Activated T-cell treated with anti-CD3 and anti-CD28 coated beads, Interleukin-2, amount 50 U/mL, for 72 hours (primary cell): Measurements from ENCODE around the gene SPRYD4. TPM values are rescaled to one million over a fixed set of nuclear protein-coding genes. Genes with fewer than 3 reads are reported as not detected.
"Not testable (repeated sequence)": the region's sequence is repeated elsewhere in the genome, so short reads cannot be mapped to it uniquely, and the experiment has no call there.

Source experiments
- ATAC-seq, 2 donors: fragments of 150-1000 bp; cut with Tn5 transposase; replicated peaks in 1 of 2; 2 replicates each; pipeline ENCODE4 v1.10.0; 2021; ENCODE audit warnings: moderate library complexity in 2 of 2, mild to moderate bottlenecking in 1 of 2
- DNase-seq, 2 donors: peaks; one replicate each; pipeline ENCODE4 v3.0.0; 2021 to 2022; ENCODE audit warnings: mixed read lengths in 1 of 2
- H3K27ac Mint-ChIP-seq: one replicate; pipeline ENCODE4 v1.8.0; 2022; ENCODE audit warnings: mild to moderate bottlenecking, moderate library complexity, mixed read lengths
- H3K27me3 Mint-ChIP-seq: one replicate; pipeline ENCODE4 v1.8.0; 2022; ENCODE audit warnings: low read depth, mixed read lengths
- H3K36me3 Mint-ChIP-seq, 2 donors: one replicate each; pipeline ENCODE4 v1.8.0; 2022; ENCODE audit warnings: mixed read lengths in 2 of 2, mild to moderate bottlenecking in 1 of 2; ENCODE audit not compliant: insufficient read depth in 2 of 2
- H3K4me1 Mint-ChIP-seq: one replicate; pipeline ENCODE4 v1.8.0; 2022; ENCODE audit warnings: low read depth, mixed read lengths
- H3K4me3 Mint-ChIP-seq, 2 donors: one replicate each; pipeline ENCODE4 v1.8.0; 2022; ENCODE audit warnings: mild to moderate bottlenecking in 2 of 2, mixed read lengths in 2 of 2, moderate library complexity in 2 of 2
- H3K9me3 Mint-ChIP-seq, 2 donors: one replicate each; pipeline ENCODE4 v1.8.0; 2022; ENCODE audit warnings: mixed read lengths in 2 of 2
- total RNA-seq, 2 donors: library from RNA; stranded (reverse); gene quantifications; one replicate each; pipeline ENCODE4 v1.2.3, GENCODE V29; 2022

SPRYD4 gene
- total RNA-seq, 2 donors from 2014 or later: 3.8 to 4.4 TPM

DNA sequence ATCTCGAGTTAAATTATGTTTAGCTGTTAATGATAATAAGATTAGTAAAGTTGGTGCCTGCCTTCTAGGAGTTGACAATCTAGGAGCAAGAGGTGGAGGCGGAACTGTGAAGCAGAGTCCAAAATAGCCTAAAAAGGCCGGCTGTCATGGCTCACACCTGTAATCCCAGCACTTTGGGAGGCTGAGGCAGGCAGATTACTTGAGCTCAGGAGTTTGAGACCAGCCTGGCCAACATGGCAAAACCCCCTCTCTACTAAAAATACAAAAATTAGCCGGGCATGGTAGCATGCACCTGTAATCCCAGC lies 45.6 kb downstream of the SPRYD4 start:
- H3K36me3 Mint-ChIP-seq, H3K27me3 Mint-ChIP-seq, H3K4me1 Mint-ChIP-seq, H3K4me3 Mint-ChIP-seq, ATAC-seq, DNase-seq, H3K27ac Mint-ChIP-seq, H3K9me3 Mint-ChIP-seq: not testable (repeated sequence)

DNA sequence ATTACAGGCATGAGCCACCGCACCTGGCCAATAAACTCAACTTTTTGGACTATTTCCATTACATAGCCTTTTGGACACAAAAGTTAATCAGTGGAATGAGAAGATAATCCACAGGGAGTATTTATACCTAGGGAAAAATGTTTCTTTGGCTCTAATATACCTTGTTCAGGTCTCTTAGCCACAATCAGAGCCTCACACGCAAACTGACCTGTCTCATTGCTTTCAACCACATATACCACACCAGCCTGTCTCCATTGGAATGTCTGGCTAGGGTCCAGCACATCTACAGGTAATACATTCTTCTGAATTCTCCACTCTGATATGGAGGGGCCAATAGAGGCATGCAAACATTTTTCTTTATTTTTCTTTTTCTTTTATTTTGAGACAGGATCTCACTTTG lies 49.5 kb downstream of the SPRYD4 start:
- Mint-ChIP-seq H3K9me3 (no peaks in the 10 kb centered on the region), H3K27me3 (no peaks in the 10 kb centered on the region), H3K4me3 (no peak overlapping the region), H3K36me3 (peaks cover 0 to 1% of the 10 kb centered on the region in 2 donors), H3K4me1 (peaks cover 29% of the 10 kb centered on the region), H3K27ac (no peak overlapping the region)
- ATAC-seq (no peak), DNase-seq (no peak)

DNA sequence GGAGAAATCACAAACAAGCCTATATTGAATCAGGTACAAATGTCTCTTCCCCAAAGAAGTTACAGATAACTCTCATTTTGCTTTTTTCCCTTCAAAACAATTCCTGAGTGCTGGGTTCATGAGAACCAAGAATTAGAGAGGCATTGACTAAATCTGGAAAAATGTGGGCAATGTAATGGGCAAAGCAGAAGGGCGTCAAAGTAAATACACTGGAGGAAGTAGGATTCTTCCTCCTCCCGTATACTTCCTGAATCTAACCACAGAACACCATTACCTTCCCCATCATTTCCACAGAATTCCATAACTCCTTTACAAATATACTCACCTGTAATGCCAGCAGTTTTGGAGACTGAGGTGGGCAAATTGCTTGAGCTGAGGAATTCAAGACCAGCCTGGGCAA lies 50.2 kb downstream of the SPRYD4 start:
- no peak overlapping the region for H3K27ac Mint-ChIP-seq
- peaks cover 0 to 1% of the 10 kb centered on the region in 2 donors for H3K36me3 Mint-ChIP-seq
- no peak overlapping the region for H3K4me3 Mint-ChIP-seq
- H3K4me1 Mint-ChIP-seq: peaks cover 33% of the 10 kb centered on the region
- no peaks in the 10 kb centered on the region for H3K9me3 Mint-ChIP-seq
- no peak for DNase-seq
- no peak for ATAC-seq
- no peaks in the 10 kb centered on the region for H3K27me3 Mint-ChIP-seq

DNA sequence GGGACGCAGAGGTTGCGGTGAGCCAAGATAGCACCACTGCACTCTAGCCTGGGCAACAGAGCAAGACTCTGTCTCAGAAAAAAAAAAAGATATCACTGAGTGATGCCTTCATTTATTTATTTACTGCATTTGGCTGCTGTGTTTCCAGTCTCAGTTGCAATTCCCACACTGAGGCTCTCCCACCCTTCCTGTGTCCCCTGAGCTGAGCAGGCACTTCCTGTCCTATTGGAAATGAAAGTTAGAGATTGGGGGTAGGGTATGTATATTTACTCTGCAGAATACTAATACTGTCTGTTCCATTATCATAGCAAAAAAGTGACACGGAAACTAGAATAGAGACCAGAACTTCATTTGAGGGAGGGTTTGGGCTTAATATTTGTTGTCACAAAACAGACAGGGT lies 51.7 kb downstream of the SPRYD4 start:
- ATAC-seq (no peak), DNase-seq (no peak)
- no peaks in the 10 kb centered on the region for H3K9me3 Mint-ChIP-seq
- peaks cover 33% of the 10 kb centered on the region for H3K4me1 Mint-ChIP-seq
- H3K27me3 Mint-ChIP-seq: no peaks in the 10 kb centered on the region
- H3K27ac Mint-ChIP-seq: no peak overlapping the region
- H3K36me3 Mint-ChIP-seq: peaks cover 0 to 1% of the 10 kb centered on the region in 2 donors
- no peak overlapping the region for H3K4me3 Mint-ChIP-seq

DNA sequence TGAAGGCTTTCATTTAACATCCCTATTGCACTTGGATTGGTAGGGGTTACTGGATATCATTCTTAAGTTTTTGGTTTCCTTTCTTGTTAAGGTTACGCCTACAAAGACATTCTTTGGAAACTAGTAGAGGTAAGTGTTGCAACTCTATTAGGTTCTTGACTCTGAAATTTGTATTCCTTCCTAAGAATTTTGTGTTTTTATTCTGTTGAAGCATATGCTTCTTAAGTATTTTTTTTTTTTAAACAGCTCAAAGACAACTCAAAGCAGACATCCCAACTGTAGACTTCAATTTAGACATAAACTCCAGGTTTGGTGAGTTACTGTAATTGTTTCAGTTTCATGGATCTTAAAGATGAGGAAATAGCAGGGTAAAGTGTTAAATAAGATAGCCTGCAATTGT lies 52.1 kb downstream of the SPRYD4 start:
- Mint-ChIP-seq H3K9me3 (no peaks in the 10 kb centered on the region), H3K4me1 (peaks cover 33% of the 10 kb centered on the region), H3K36me3 (peaks cover 0 to 1% of the 10 kb centered on the region in 2 donors), H3K27ac (no peak overlapping the region), H3K27me3 (no peaks in the 10 kb centered on the region), H3K4me3 (peak overlapping the region in 1 of 2 donors; percentile 95)
- DNase-seq (no peak), ATAC-seq (no peak)

DNA sequence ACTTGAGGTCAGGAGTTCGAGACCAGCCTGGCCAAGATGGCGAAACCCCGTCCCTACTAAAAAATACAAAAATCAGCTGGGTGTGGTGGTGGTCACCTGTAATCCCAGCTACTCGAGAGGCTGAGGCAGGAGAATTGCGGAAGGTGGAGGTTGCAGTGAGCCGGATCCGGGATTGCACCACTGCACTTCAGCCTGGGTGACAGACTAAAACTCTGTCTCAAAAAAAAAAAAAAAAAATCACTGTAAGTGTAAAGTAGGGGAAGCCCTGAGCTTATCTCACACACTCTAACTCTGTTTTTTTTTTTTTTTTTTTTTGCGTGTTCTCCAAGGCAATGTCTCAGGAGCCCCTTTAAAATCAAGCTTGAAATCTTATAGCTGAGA lies 52.8 kb downstream of the SPRYD4 start:
- no peak for DNase-seq
- Mint-ChIP-seq H3K36me3 (peaks cover 0 to 1% of the 10 kb centered on the region in 2 donors), H3K9me3 (no peaks in the 10 kb centered on the region), H3K27me3 (no peaks in the 10 kb centered on the region), H3K27ac (peak overlapping the region; percentile 96), H3K4me1 (peaks cover 33% of the 10 kb centered on the region), H3K4me3 (peak overlapping the region; percentile 95 to 96)
- ATAC-seq: peak; percentile 52 to 65

DNA sequence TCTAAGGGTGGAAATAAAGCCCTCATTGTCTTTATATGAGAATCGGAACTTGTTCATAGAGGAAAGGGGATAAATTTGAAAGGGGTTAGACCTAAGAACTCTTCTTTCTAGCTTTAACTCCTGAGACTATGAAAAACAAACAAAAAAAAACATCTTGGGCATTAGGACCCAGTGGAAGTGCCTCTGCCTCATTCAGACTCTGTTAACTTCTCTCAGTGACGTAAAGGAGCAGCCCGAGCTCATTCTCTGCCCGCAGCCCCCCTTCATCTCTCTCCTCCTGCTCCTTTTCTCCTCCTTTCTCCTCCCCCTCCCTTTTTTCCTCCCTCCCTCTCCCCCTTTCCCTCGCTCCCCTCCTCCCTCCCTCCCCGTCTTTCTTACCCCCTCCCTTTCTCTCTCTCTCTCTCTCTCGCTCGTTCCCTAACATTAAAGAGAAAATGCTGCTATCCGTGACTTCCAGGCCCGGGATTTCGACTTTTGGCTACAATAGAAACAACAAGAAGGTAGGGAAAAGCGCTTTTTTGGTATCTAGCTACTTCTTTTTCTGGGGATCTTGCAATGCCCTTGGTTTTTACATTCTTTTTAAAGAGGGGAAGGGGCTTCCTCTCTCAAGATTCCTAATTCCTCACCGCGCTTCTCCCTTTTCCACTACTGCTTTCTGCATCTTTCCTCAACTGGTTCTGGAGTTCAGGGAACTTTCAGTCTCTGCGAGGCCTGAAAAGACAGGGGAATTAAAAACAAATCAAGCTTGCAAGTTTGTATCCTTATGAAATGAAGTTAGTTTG lies 53.4 kb downstream of the SPRYD4 start, which contains the start of gene RBMS2:
Gene RBMS2, plus strand, starts transcription at position 231 of the 782 bp plus-strand sequence. Its CDS starts 204 bp downstream, at position 435.
- Mint-ChIP-seq H3K27me3 (no peaks in the 10 kb centered on the region), H3K4me3 (peak within 1 kb of the TSS; percentile 95 to 96), H3K4me1 (peaks cover 33% of the 10 kb centered on the region), H3K36me3 (peaks cover 0 to 1% of the 10 kb centered on the region in 2 donors), H3K9me3 (no peaks in the 10 kb centered on the region), H3K27ac (peak within 1 kb of the TSS; percentile 96)
- DNase-seq: peak; percentile 34 to 37
- peak; percentile 88 to 94 for ATAC-seq

- peak overlapping the region; percentile 96 for H3K27ac Mint-ChIP-seq
- DNase-seq (no peak), ATAC-seq (no peak)
- H3K27me3 Mint-ChIP-seq: no peaks in the 10 kb centered on the region
- no peaks in the 10 kb centered on the region for H3K9me3 Mint-ChIP-seq
- H3K4me3 Mint-ChIP-seq: peak overlapping the region; percentile 95 to 96
- H3K4me1 Mint-ChIP-seq: peaks cover 33% of the 10 kb centered on the region
- peaks cover 0 to 1% of the 10 kb centered on the region in 2 donors for H3K36me3 Mint-ChIP-seq
These were observed 54.2 kb downstream of the SPRYD4 start for GRCh38 chr12:56522411-56523193.

DNA sequence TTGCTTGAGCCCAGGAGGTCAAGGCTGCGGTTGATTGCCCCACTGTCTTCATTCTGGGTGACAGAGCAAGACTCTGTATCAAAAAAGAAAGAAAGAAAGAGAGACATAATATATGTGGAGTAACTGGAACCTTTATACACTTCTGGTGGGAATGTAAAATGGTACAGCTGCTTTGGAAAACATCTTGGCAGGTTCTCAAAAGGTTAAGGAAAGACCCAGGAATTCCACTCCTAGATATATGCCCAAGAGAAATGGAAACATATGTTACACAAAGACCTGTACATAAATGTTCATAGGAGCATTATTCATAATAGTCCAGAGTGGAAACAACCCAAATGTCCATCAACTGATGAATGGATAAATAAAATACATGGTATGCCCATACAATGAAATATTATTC lies 60.5 kb downstream of the SPRYD4 start:
- DNase-seq (no peak), ATAC-seq (no peak)
- Mint-ChIP-seq H3K27ac (no peak overlapping the region), H3K4me1 (no peaks in the 10 kb centered on the region), H3K36me3 (no peaks in the 10 kb centered on the region), H3K9me3 (no peaks in the 10 kb centered on the region), H3K4me3 (no peak overlapping the region), H3K27me3 (no peaks in the 10 kb centered on the region)

Other genes starting within 250 kb of the SPRYD4 start
- 10 to 100 TPM; 35.4 to 40.2 TPM for gene RNF41, start 246.7 kb upstream of the SPRYD4 start, total RNA-seq
- gene NABP2, start 244.2 kb upstream of the SPRYD4 start, total RNA-seq: 10 to 100 TPM; 61.8 to 72.7 TPM
- 1 to 10 TPM in 1 of 2 donors, under 1 TPM in 1; 0.44 to 1.1 TPM for gene SLC39A5, start 238.5 kb upstream of the SPRYD4 start, total RNA-seq
- gene ANKRD52, start 210.2 kb upstream of the SPRYD4 start, total RNA-seq: 10 to 100 TPM; 46.7 to 50.7 TPM
- 1 to 10 TPM; 5.9 to 7.3 TPM for gene COQ10A, start 201.6 kb upstream of the SPRYD4 start, total RNA-seq
- gene CS, start 168.2 kb upstream of the SPRYD4 start, total RNA-seq: 100 to 1,000 TPM; 261 to 319 TPM
- gene CNPY2, start 152.6 kb upstream of the SPRYD4 start, total RNA-seq: 100 to 1,000 TPM in 1 of 2 donors, 10 to 100 TPM in 1; 97.8 to 117 TPM
- gene PAN2, start 134.6 kb upstream of the SPRYD4 start, total RNA-seq: 100 to 1,000 TPM; 112 to 139 TPM
- 100 to 1,000 TPM in 1 of 2 donors, 10 to 100 TPM in 1; 79.5 to 138 TPM for gene IL23A, start 129.7 kb upstream of the SPRYD4 start, total RNA-seq
- 100 to 1,000 TPM; 121 to 142 TPM for gene STAT2, start 108.5 kb upstream of the SPRYD4 start, total RNA-seq
- gene APOF, start 105.7 kb upstream of the SPRYD4 start, total RNA-seq: under 1 TPM in 1 of 2 donors, not detected in 1; 0.28 TPM
- 10 to 100 TPM; 44.1 to 61.6 TPM for gene TIMELESS, start 19.2 kb upstream of the SPRYD4 start, total RNA-seq
- not detected for gene MIP, start 13.9 kb upstream of the SPRYD4 start, total RNA-seq
- gene GLS2, start 19.6 kb downstream of the SPRYD4 start, total RNA-seq: 1 to 10 TPM; 4.3 to 7.2 TPM
- gene RBMS2, start 53.2 kb downstream of the SPRYD4 start, total RNA-seq: 10 to 100 TPM in 1 of 2 donors, 1 to 10 TPM in 1; 7.9 to 12.7 TPM
- gene BAZ2A, start 161.7 kb downstream of the SPRYD4 start, total RNA-seq: 100 to 1,000 TPM; 128 to 154 TPM
- 100 to 1,000 TPM; 661 to 679 TPM for gene ATP5F1B, start 177.4 kb downstream of the SPRYD4 start, total RNA-seq
- 100 to 1,000 TPM; 166 to 192 TPM for gene PTGES3, start 219.7 kb downstream of the SPRYD4 start, total RNA-seq